GM12801 (cell line): ENCODE measurements around the gene LPGAT1.

ENCODE experiments used
- TF ChIP-seq, protein P1 (sequence below): IDR thresholded peaks from one replicate; pipeline ENCODE4 v1.5.1; 2011; ENCODE audit warnings: control low read depth; ENCODE audit not compliant: insufficient read length; ENCODE audit errors: extremely low read depth

LPGAT1 gene

GRCh38 chr1:211695135-211695816 is 135.3 kb downstream of the LPGAT1 start:
- TF ChIP-seq, protein P1, sequence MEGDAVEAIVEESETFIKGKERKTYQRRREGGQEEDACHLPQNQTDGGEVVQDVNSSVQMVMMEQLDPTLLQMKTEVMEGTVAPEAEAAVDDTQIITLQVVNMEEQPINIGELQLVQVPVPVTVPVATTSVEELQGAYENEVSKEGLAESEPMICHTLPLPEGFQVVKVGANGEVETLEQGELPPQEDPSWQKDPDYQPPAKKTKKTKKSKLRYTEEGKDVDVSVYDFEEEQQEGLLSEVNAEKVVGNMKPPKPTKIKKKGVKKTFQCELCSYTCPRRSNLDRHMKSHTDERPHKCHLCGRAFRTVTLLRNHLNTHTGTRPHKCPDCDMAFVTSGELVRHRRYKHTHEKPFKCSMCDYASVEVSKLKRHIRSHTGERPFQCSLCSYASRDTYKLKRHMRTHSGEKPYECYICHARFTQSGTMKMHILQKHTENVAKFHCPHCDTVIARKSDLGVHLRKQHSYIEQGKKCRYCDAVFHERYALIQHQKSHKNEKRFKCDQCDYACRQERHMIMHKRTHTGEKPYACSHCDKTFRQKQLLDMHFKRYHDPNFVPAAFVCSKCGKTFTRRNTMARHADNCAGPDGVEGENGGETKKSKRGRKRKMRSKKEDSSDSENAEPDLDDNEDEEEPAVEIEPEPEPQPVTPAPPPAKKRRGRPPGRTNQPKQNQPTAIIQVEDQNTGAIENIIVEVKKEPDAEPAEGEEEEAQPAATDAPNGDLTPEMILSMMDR, result no peak
